GM12878 (cell line): ENCODE measurements around the gene GTPBP6. TPM values are rescaled to one million over a fixed set of nuclear protein-coding genes. Genes with fewer than 3 reads are reported as not detected.

ENCODE experiments used
- ASH2L ChIP-seq: fragments of 300-600, 200-600 bp; sonication (generic); IDR thresholded peaks from 2 replicates; pipeline ENCODE4 v1.6.1; 2017; ENCODE audit warnings: low read depth, mild to moderate bottlenecking, borderline replicate concordance
- BCL3 ChIP-seq: IDR thresholded peaks from 2 replicates; pipeline ENCODE4 v1.6.1; 2011; ENCODE audit warnings: borderline replicate concordance, low read depth, mild to moderate bottlenecking, moderate library complexity, low read length; ENCODE audit not compliant: insufficient read depth, poor library complexity, severe bottlenecking
- BHLHE40 ChIP-seq, 2 experiments: fragments of 450-650 bp in 1 of 2; IDR thresholded peaks; 2 replicates each; pipeline ENCODE4 v1.6.1; 2011 to 2017; ENCODE audit warnings: low read depth in 2 of 2, borderline replicate concordance in 1 of 2, improper control_type of control experiment in 1 of 2, low read length in 1 of 2, mild to moderate bottlenecking in 1 of 2
- CHD4 ChIP-seq: fragments of 200-600 bp; sonication (generic); IDR thresholded peaks from 2 replicates; pipeline ENCODE4 v1.6.1; 2016; ENCODE audit warnings: mild to moderate bottlenecking
- CREM ChIP-seq: IDR thresholded peaks from 2 replicates; pipeline ENCODE4 v1.6.1; 2014; ENCODE audit warnings: antibody characterized with exemption, low read depth
- EP300 ChIP-seq, 2 experiments: fragments of 150-350 bp in 1 of 2; IDR thresholded peaks; 2 replicates each; pipeline ENCODE4 v1.6.1; 2011 to 2012; ENCODE audit warnings: low read depth in 2 of 2, low read length in 2 of 2, borderline replicate concordance in 1 of 2, improper control_type of control experiment in 1 of 2, inconsistent platforms in 1 of 2; ENCODE audit not compliant: control insufficient read depth in 1 of 2
- FOXK2 ChIP-seq: fragments of 450-650 bp; IDR thresholded peaks from 2 replicates; pipeline ENCODE4 v1.6.1; 2017; ENCODE audit warnings: mild to moderate bottlenecking, moderate library complexity
- IRF3 ChIP-seq: fragments of 450-650 bp; IDR thresholded peaks from 2 replicates; pipeline ENCODE4 v1.6.1; 2014; ENCODE audit warnings: mild to moderate bottlenecking
- IRF4 ChIP-seq: IDR thresholded peaks from 2 replicates; pipeline ENCODE4 v1.6.1; 2011; ENCODE audit warnings: low read depth, low read length
- MEF2B ChIP-seq: fragments of 450-650 bp; IDR thresholded peaks from 2 replicates; pipeline ENCODE4 v1.6.1; 2018; ENCODE audit warnings: mild to moderate bottlenecking, moderate library complexity; ENCODE audit not compliant: partially characterized antibody, poor library complexity, severe bottlenecking
- MXI1 ChIP-seq: fragments of 150-350 bp; IDR thresholded peaks from 2 replicates; pipeline ENCODE4 v1.6.1; 2011; ENCODE audit warnings: low read depth, mild to moderate bottlenecking, inconsistent platforms, low read length, improper control_type of control experiment
- NFYB ChIP-seq: IDR thresholded peaks from 2 replicates; pipeline ENCODE4 v1.6.1; 2011; ENCODE audit warnings: low read depth, mild to moderate bottlenecking, low read length, improper control_type of control experiment, moderate library complexity; ENCODE audit not compliant: insufficient read depth
- NRF1 ChIP-seq: conservative IDR thresholded peaks from 2 replicates; pipeline ENCODE4 v1.6.1; 2011; ENCODE audit warnings: mild to moderate bottlenecking, low read depth, low read length, improper control_type of control experiment
- RAD21 ChIP-seq: IDR thresholded peaks from 2 replicates; pipeline ENCODE4 v1.6.1; 2011; ENCODE audit warnings: mild to moderate bottlenecking, low read depth, low read length, moderate library complexity; ENCODE audit not compliant: insufficient read depth
- RB1 ChIP-seq: fragments of 450-650 bp; formaldehyde crosslinking; IDR thresholded peaks from 2 replicates; pipeline ENCODE4 v1.6.1; 2017; ENCODE audit warnings: mild to moderate bottlenecking, borderline replicate concordance
- RUNX3 ChIP-seq: IDR thresholded peaks from 2 replicates; pipeline ENCODE4 v1.6.1; 2012; ENCODE audit warnings: low read length, inconsistent platforms
- STAT1 ChIP-seq: fragments of 450-650 bp; conservative IDR thresholded peaks from 2 replicates; pipeline ENCODE4 v1.6.1; 2014; ENCODE audit warnings: antibody characterized with exemption, mild to moderate bottlenecking
- ZBTB4 ChIP-seq: fragments of 450-650 bp; formaldehyde crosslinking; IDR thresholded peaks from 2 replicates; pipeline ENCODE4 v1.4.0; 2022; ENCODE audit warnings: mild to moderate bottlenecking, moderate library complexity
- ZSCAN29 ChIP-seq: fragments of 450-650 bp; IDR thresholded peaks from 2 replicates; pipeline ENCODE4 v1.6.1; 2017; ENCODE audit warnings: mild to moderate bottlenecking, moderate library complexity
- polyA plus RNA-seq, 11 experiments: library from polyadenylated mRNA; depleted of rRNA in 4 of 11; unstranded in 6 of 11; stranded (reverse) in 5 of 11; fragments of >200 nt; fragmentation: Nextera tagmentation in 4 of 11; fragmentation: Illumina TruSeq in 1 of 11; extraction: Ambion mirVana in 4 of 11; extraction: Trizol in 1 of 11; gene quantifications; 1 replicate in 1 of 11; 2 replicates in 10 of 11; pipeline versions ENCODE4 v1.2.1 to v1.2.3, GENCODE V29; 2011 to 2016; ENCODE audit warnings: inconsistent platforms in 2 of 11, missing spikeins in 2 of 11, low read depth in 1 of 11
- total RNA-seq, 4 experiments: library from RNA; depleted of rRNA in 3 of 4; stranded (reverse); fragments of >200 nt in 3 of 4; fragmentation: Illumina TruSeq in 1 of 4; extraction: Trizol in 1 of 4; gene quantifications; 2 replicates each; pipeline versions ENCODE4 v1.2.1 to v1.2.3, GENCODE V29; 2013 to 2021
- TF ChIP-seq, protein P1 (sequence below): fragments of 450-650 bp; IDR thresholded peaks from 2 replicates; pipeline ENCODE4 v1.6.1; 2018; ENCODE audit warnings: borderline replicate concordance, mild to moderate bottlenecking; ENCODE audit not compliant: partially characterized antibody

The GTPBP6 gene
- total and polyA plus RNA-seq, 10 of the 15 experiments (the other 5 are each of a cell fraction or from before 2014, with no cell fraction given), result 0.31 to 71.0 (median 21.1) TPM

GRCh38 chrX:283115-283845 lies 35.3 kb downstream of the GTPBP6 start (continued):
- TF ChIP-seq ZSCAN29 (no peak), NFYB (peak; percentile 35; the same call in 1 of the 2 replicates), IRF4 (no peak), IRF3 (no peak), BCL3 (no peak), MXI1 (no peak; the same call in 1 of the 2 replicates), ZBTB4 (CRISPR knock-in tag) (no peak), STAT1 (no peak), CHD4 (no peak), NRF1 (no peak), BHLHE40 (IDR thresholded peaks at IDR 0.05; ENCODE audit: borderline replicate concordance in 1 of 2, low read depth in 2 of 2, low read length in 1 of 2) (peak; percentile 64 to 78; a peak in 2 of 4 replicates), ASH2L (no peak), RUNX3 (peak; percentile 54), CREM (0 out of 2 replicates have a peak, but pooled peaks have one; percentile 41), EP300 (IDR thresholded peaks at IDR 0.05; ENCODE audit: borderline replicate concordance in 1 of 2, control insufficient read depth in 1 of 2, low read depth in 2 of 2, low read length in 2 of 2) (no peak), RB1 (peak; percentile 87; the same call in 1 of the 2 replicates), FOXK2 (no peak), MEF2B (no peak), RAD21 (no peak)
- TF ChIP-seq, protein P1, sequence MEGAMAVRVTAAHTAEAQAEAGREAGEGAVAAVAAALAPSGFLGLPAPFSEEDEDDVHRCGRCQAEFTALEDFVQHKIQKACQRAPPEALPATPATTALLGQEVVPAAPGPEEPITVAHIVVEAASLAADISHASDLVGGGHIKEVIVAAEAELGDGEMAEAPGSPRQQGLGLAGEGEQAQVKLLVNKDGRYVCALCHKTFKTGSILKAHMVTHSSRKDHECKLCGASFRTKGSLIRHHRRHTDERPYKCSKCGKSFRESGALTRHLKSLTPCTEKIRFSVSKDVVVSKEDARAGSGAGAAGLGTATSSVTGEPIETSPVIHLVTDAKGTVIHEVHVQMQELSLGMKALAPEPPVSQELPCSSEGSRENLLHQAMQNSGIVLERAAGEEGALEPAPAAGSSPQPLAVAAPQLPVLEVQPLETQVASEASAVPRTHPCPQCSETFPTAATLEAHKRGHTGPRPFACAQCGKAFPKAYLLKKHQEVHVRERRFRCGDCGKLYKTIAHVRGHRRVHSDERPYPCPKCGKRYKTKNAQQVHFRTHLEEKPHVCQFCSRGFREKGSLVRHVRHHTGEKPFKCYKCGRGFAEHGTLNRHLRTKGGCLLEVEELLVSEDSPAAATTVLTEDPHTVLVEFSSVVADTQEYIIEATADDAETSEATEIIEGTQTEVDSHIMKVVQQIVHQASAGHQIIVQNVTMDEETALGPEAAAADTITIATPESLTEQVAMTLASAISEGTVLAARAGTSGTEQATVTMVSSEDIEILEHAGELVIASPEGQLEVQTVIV, result no peak
